ENCODE data around the gene SOX18. TPM values are rescaled to one million over a fixed set of nuclear protein-coding genes. Genes with fewer than 3 reads are reported as not detected.

The SOX18 gene
- total and polyA plus RNA-seq, 7 experiments from 2014 or later: 0.20 to 1.7 TPM; not detected in 5

- Mint-ChIP-seq H3K9me3 (no peaks in the 10 kb centered on the region), H3K4me3 (peak overlapping the region in 1 of 10 donors; percentile 45), H3K36me3 (no peaks in the 10 kb centered on the region), H3K27ac (peak overlapping the region in 1 of 9 donors; percentile 9), H3K27me3 (peaks cover 5 to 20% (median 8%) of the 10 kb centered on the region in 5 donors), H3K4me1 (peaks cover 0 to 22% (median 8%) of the 10 kb centered on the region in 7 donors)
- no peak overlapping the region for H3K27ac ChIP-seq (ENCODE audit: low read depth, low read length)
- peaks cover 0 to 16% of the 10 kb centered on the region in 2 donors for H3K4me1 ChIP-seq (ENCODE audit: control insufficient read depth in 2 of 2, insufficient read depth in 2 of 2, low read length in 2 of 2)
- intact Hi-C loops (cut with micrococcal nuclease): no loop called here
- H3K36me3 ChIP-seq (ENCODE audit: control insufficient read depth in 2 of 3, insufficient read depth in 3 of 3, low read length in 3 of 3): no peaks in the 10 kb centered on the region
- no peaks in the 10 kb centered on the region for H3K9me3 ChIP-seq (ENCODE audit: control insufficient read depth in 2 of 3, low read length in 3 of 3)
- peaks cover 6 to 22% of the 10 kb centered on the region in 2 donors for H3K27me3 ChIP-seq (ENCODE audit: control insufficient read depth in 2 of 2, insufficient read depth in 2 of 2, low read length in 2 of 2)
- H3K4me3 ChIP-seq (ENCODE audit: low read length): no peak overlapping the region
- ChIA-PET CTCF (interaction anchor here (2.1 kb wide), 1 partner anchor 14 kb away, joined by 5 read pairs; no protein-coding TSS in a partner anchor), POLR2A (interaction anchor here (1.2 to 1.7 kb wide), 3 partner anchors 11 to 25 kb away, joined by 3 to 5 read pairs (median 4); no protein-coding TSS in a partner anchor)
- DNase-seq: no peak
- no peak for ATAC-seq
These were observed 3.8 kb upstream of the SOX18 start for GRCh38 chr20:64052987-64053840.

- CTCF ChIA-PET: interaction anchor here (1.0 kb wide), 1 partner anchor 14 kb away, joined by 3 read pairs; no protein-coding TSS in a partner anchor
- peaks cover 0 to 15% (median 4%) of the 10 kb centered on the region in 7 donors for H3K4me1 Mint-ChIP-seq
- no peak for DNase-seq
- Histone ChIP-seq H3K9me3 (ENCODE audit: control insufficient read depth in 2 of 3, low read length in 3 of 3) (no peaks in the 10 kb centered on the region), H3K27me3 (ENCODE audit: control insufficient read depth in 2 of 2, insufficient read depth in 2 of 2, low read length in 2 of 2) (peaks cover 6 to 22% of the 10 kb centered on the region in 2 donors), H3K4me3 (ENCODE audit: low read length) (no peak overlapping the region), H3K4me1 (ENCODE audit: control insufficient read depth in 2 of 2, insufficient read depth in 2 of 2, low read length in 2 of 2) (peaks cover 0 to 8% of the 10 kb centered on the region in 2 donors), H3K27ac (ENCODE audit: low read depth, low read length) (no peak overlapping the region), H3K36me3 (ENCODE audit: control insufficient read depth in 2 of 3, insufficient read depth in 3 of 3, low read length in 3 of 3) (no peaks in the 10 kb centered on the region)
- no peak overlapping the region for H3K4me3 Mint-ChIP-seq
- no peak for ATAC-seq
- no peak overlapping the region for H3K27ac Mint-ChIP-seq
- peaks cover 5 to 26% (median 8%) of the 10 kb centered on the region in 5 donors for H3K27me3 Mint-ChIP-seq
- intact Hi-C loops (cut with micrococcal nuclease): no loop called here
- POLR2A ChIA-PET: interaction anchor here (1.7 kb wide), 1 partner anchor 12 kb away, joined by 4 read pairs; no protein-coding TSS in a partner anchor
- no peaks in the 10 kb centered on the region for H3K36me3 Mint-ChIP-seq
- no peaks in the 10 kb centered on the region for H3K9me3 Mint-ChIP-seq
These were observed 2.9 kb upstream of the SOX18 start for GRCh38 chr20:64052326-64052722.

- H3K4me1 ChIP-seq (ENCODE audit: control insufficient read depth in 2 of 2, insufficient read depth in 2 of 2, low read length in 2 of 2): peaks cover 0 to 8% of the 10 kb centered on the region in 2 donors
- no peaks in the 10 kb centered on the region for H3K36me3 ChIP-seq (ENCODE audit: control insufficient read depth in 2 of 3, insufficient read depth in 3 of 3, low read length in 3 of 3)
- H3K27ac Mint-ChIP-seq: no peak overlapping the region
- H3K27me3 Mint-ChIP-seq: peaks cover 5 to 32% (median 10%) of the 10 kb centered on the region in 5 donors
- H3K36me3 Mint-ChIP-seq: no peaks in the 10 kb centered on the region
- H3K4me1 Mint-ChIP-seq: peaks cover 0 to 13% (median under 1%) of the 10 kb centered on the region in 7 donors
- H3K4me3 ChIP-seq (ENCODE audit: low read length): no peak overlapping the region
- peak overlapping the region in 2 of 10 donors; percentile 3 to 34 for H3K4me3 Mint-ChIP-seq
- no peak for DNase-seq
- no peak for ATAC-seq
- intact Hi-C loops (cut with micrococcal nuclease): no loop called here
- ChIA-PET POLR2A (interaction anchor here (1.0 kb wide), 1 partner anchor 8 kb away, joined by 3 read pairs; no protein-coding TSS in a partner anchor), CTCF (interaction anchor here (1.0 kb wide), 1 partner anchor 13 kb away, joined by 3 read pairs; no protein-coding TSS in a partner anchor)
- H3K9me3 ChIP-seq (ENCODE audit: control insufficient read depth in 2 of 3, low read length in 3 of 3): no peaks in the 10 kb centered on the region
- H3K27me3 ChIP-seq (ENCODE audit: control insufficient read depth in 2 of 2, insufficient read depth in 2 of 2, low read length in 2 of 2): peaks cover 6 to 22% of the 10 kb centered on the region in 2 donors
- no peak overlapping the region for H3K27ac ChIP-seq (ENCODE audit: low read depth, low read length)
- no peaks in the 10 kb centered on the region for H3K9me3 Mint-ChIP-seq
These were observed 2.3 kb upstream of the SOX18 start for GRCh38 chr20:64051561-64052325.

GRCh38 chr20:64051033-64051452, 1.6 kb upstream of the SOX18 start:
- Mint-ChIP-seq H3K36me3 (no peaks in the 10 kb centered on the region), H3K9me3 (no peaks in the 10 kb centered on the region), H3K4me3 (peak overlapping the region in 1 of 10 donors; percentile 75), H3K27ac (peak overlapping the region in 1 of 9 donors; percentile 31), H3K27me3 (peaks cover 6 to 39% (median 17%) of the 10 kb centered on the region in 5 donors), H3K4me1 (peaks cover 4 to 18% (median 7%) of the 10 kb centered on the region in 7 donors)
- POLR2A ChIA-PET: interaction anchor here (1.0 kb wide), 1 partner anchor 8 kb away, joined by 3 read pairs; no protein-coding TSS in a partner anchor
- ATAC-seq (no peak), DNase-seq (no peak)
- intact Hi-C loops (cut with micrococcal nuclease): no loop called here
- no peak overlapping the region for H3K4me3 ChIP-seq (ENCODE audit: low read length)
- H3K36me3 ChIP-seq (ENCODE audit: control insufficient read depth in 2 of 3, insufficient read depth in 3 of 3, low read length in 3 of 3): no peaks in the 10 kb centered on the region
- peaks cover 0 to 8% of the 10 kb centered on the region in 2 donors for H3K4me1 ChIP-seq (ENCODE audit: control insufficient read depth in 2 of 2, insufficient read depth in 2 of 2, low read length in 2 of 2)
- no peak overlapping the region for H3K27ac ChIP-seq (ENCODE audit: low read depth, low read length)
- H3K27me3 ChIP-seq (ENCODE audit: control insufficient read depth in 2 of 2, insufficient read depth in 2 of 2, low read length in 2 of 2): peaks cover 6 to 22% of the 10 kb centered on the region in 2 donors
- CTCF ChIA-PET: no interaction called here
- H3K9me3 ChIP-seq (ENCODE audit: control insufficient read depth in 2 of 3, low read length in 3 of 3): no peaks in the 10 kb centered on the region

- POLR2A ChIA-PET: interaction anchor here (0.6 to 0.7 kb wide), 2 partner anchors 63 to 69 kb away, joined by 3 read pairs; no protein-coding TSS in a partner anchor
- Histone ChIP-seq H3K36me3 (ENCODE audit: control insufficient read depth in 2 of 3, insufficient read depth in 3 of 3, low read length in 3 of 3) (no peaks in the 10 kb centered on the region), H3K27me3 (ENCODE audit: control insufficient read depth in 2 of 2, insufficient read depth in 2 of 2, low read length in 2 of 2) (peaks cover 6 to 22% of the 10 kb centered on the region in 2 donors), H3K4me1 (ENCODE audit: control insufficient read depth in 2 of 2, insufficient read depth in 2 of 2, low read length in 2 of 2) (peaks cover 0 to 8% of the 10 kb centered on the region in 2 donors), H3K9me3 (ENCODE audit: control insufficient read depth in 2 of 3, low read length in 3 of 3) (no peaks in the 10 kb centered on the region), H3K4me3 (ENCODE audit: low read length) (no peak overlapping the region), H3K27ac (ENCODE audit: low read depth, low read length) (no peak overlapping the region)
- intact Hi-C loops (cut with micrococcal nuclease): no loop called here
- H3K4me3 Mint-ChIP-seq: peak overlapping the region in 4 of 10 donors; percentile 17 to 75 (median 52)
- H3K4me1 Mint-ChIP-seq: peaks cover 8 to 21% (median 12%) of the 10 kb centered on the region in 7 donors
- peaks cover 6 to 43% (median 17%) of the 10 kb centered on the region in 5 donors for H3K27me3 Mint-ChIP-seq
- peak overlapping the region in 1 of 9 donors; percentile 31 for H3K27ac Mint-ChIP-seq
- H3K36me3 Mint-ChIP-seq: no peaks in the 10 kb centered on the region
- CTCF ChIA-PET: no interaction called here
- no peaks in the 10 kb centered on the region for H3K9me3 Mint-ChIP-seq
- ATAC-seq (no peak), DNase-seq (no peak)
These were observed 1.0 kb upstream of the SOX18 start for GRCh38 chr20:64050261-64051032.

Measured in naive thymus-derived CD4-positive, alpha-beta T cell (primary cell).